ENCODE data around the gene KLHL18. TPM values are rescaled to one million over a fixed set of nuclear protein-coding genes. Genes with fewer than 3 reads are reported as not detected.
"Not testable (repeated sequence)": the region's sequence is repeated elsewhere in the genome, so short reads cannot be mapped to it uniquely, and the experiment has no call there.

The KLHL18 gene
- total RNA-seq (2014; rRNA removed; shearing (Covaris generic)) = 14.1 and 16.1 TPM in 2 replicates

DNA sequence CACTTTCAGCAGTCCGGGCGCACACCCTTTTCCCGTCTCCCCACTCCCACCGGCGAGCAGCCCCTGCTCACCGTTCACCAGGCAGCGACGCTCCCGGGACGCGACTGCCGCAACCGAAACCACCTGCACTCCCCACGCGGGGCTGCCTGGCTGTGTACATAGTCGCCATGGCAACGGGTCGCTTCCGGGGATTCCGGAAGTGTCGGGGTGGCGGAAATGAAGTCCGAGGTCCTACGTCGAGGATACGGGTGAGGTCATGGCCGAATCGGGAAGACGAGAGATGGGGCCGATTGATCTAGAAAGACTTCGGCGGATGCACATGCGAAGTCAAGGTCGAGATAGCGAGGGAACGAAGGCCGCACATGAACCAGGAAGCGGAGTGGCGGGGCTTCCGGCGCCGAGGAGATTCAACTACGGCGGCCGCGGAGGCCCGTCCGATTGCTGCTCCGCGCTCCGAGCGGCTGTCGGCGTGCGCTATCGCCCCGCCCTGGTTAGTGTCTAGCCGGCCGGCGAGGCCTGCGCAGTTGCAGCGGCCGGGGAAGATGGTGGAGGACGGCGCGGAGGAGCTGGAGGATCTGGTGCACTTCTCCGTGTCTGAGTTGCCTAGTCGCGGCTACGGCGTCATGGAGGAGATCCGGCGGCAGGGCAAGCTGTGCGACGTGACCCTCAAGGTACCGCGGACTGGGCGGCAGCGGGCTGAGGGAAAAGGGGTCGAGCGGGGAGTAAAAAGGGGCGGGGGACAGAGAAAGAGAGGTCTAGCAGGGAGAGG, at the start of gene KLHL18, which contains the start of gene KIF9:
Gene KLHL18, plus strand, starts transcription at position 521 of the 769 bp plus-strand sequence. Its CDS starts 22 bp downstream, at position 543.
Gene KIF9, minus strand, starts transcription at position 376 of the 769 bp plus-strand sequence. CDS start 5,425 bp downstream, outside the sequence.
- DNase-seq = peak; percentile 93
- Histone ChIP-seq H3K27me3 (ENCODE audit: control insufficient read depth, insufficient read depth, low read length) (no peaks in the 10 kb centered on the region), H3K4me3 (ENCODE audit: insufficient read depth, low read depth, low read length) (peak within 1 kb of the TSS; percentile 84), H3K36me3 (replicated peaks; ENCODE audit: control insufficient read depth, insufficient read depth, low read length) (no peaks in the 10 kb centered on the region; the same call in 1 of the 2 replicates)

DNA sequence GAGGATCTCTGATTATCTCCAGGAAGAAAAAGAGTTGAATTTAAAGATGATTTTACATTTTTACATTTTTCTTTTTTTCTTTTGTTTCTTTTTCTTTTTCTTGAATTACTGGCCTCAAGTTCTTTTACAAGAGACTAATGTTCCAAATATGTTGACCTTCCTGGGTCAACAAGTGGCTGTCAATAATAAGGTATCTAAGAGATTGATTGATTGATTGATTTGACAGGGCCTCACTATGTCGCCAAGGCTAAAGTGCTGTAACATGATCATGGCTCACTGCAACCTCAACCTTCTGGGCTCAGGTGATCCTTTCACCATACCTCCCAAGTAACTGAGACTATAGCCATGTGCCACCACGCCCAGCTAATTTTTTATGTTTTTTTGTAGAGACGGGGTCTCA, 44.7 kb upstream of the KLHL18 start:
- Histone ChIP-seq H3K4me3 (ENCODE audit: insufficient read depth, low read depth, low read length) (no peak overlapping the region), H3K27me3 (ENCODE audit: control insufficient read depth, insufficient read depth, low read length) (no peaks in the 10 kb centered on the region), H3K36me3 (replicated peaks; ENCODE audit: control insufficient read depth, insufficient read depth, low read length) (no peaks in the 10 kb centered on the region)
- DNase-seq = no peak

DNA sequence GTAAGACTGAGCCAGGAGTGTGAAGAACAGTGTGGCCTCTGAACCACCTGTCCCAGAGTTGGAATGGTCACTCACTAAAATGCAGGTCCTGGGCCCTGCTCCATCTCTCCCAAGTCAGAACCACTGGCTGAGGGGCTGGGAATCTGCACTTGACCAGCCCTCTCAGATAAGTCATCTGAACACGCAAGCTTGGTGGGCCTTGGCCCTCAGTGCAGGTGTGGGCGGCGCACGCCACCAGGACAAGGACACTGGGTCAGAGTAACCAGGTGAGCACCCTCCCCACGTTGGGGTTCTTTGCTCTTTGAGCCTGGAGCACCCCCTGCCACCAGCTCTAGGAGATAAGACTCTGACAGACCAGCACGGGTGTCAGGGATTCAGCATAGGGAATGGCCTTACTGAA, 42.8 kb upstream of the KLHL18 start:
- Histone ChIP-seq H3K27me3 (ENCODE audit: control insufficient read depth, insufficient read depth, low read length) (no peaks in the 10 kb centered on the region), H3K36me3 (replicated peaks; ENCODE audit: control insufficient read depth, insufficient read depth, low read length) (no peaks in the 10 kb centered on the region), H3K4me3 (ENCODE audit: insufficient read depth, low read depth, low read length) (no peak overlapping the region)
- DNase-seq = no peak

DNA sequence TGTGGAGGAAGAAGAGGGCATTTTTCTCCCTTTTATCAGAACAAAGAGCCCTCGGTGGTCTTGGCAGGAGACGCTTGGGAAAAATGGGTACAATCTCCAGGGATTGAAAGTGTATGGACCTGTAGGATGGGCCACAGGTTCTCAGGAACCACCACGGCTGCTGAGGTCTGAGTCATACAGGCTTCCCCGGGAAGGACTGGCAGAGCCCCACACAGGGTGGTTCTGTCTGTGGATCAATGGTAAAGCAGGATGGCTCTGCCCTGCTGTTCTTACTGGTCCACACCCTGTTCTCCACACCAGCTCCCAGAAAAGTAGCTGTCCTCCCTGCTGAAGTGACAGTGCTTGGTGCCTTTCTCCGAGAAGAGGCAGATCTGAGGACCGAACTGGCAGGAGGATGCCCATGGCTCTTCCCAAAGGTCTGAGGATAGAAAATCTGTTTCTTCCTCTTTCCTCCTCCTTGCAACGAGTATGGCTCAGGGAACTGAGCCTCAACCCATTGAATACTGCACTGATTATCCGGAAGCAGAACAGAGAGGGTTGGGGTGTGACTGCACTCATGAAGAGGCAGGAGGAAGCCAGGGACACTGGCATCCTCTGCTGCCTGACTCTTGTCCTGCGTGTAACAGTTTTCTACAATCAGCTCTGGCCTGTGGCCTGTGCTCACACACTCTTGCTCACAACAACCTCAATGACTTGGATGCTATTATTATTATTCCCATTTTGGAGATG, 39.2 kb upstream of the KLHL18 start:
- no peaks in the 10 kb centered on the region for H3K36me3 ChIP-seq (replicated peaks; ENCODE audit: control insufficient read depth, insufficient read depth, low read length)
- no peak overlapping the region for H3K4me3 ChIP-seq (ENCODE audit: insufficient read depth, low read depth, low read length)
- DNase-seq = no peak
- no peaks in the 10 kb centered on the region for H3K27me3 ChIP-seq (ENCODE audit: control insufficient read depth, insufficient read depth, low read length)

DNA sequence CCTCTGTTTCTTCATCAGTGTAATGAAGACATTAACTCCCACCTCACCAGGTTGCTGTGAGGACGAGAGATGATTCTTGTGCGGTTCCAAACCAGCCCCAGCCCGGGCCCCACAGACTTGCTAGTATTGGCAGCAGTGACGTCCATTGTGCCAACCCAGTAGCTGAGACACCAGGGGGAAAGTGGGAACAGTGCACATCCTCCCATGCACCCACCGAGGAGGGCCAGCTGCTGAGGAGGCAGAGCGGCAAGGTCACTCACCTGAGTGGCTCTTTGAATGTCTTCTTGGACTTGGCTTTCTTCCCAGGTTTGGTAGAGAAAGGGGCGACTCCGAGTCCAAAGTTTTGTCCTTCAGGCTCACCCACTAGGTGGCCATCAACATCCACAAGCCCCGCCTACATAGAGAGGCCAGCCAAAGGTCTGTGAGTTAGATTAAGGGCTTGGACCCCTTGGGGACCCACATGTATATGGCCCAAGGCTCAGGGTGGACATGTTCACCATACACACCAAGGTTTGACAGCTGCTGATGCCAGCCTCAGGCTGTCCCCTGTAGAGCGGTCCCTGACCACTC, 38.1 kb upstream of the KLHL18 start:
- H3K27me3 ChIP-seq (ENCODE audit: control insufficient read depth, insufficient read depth, low read length) = no peaks in the 10 kb centered on the region
- H3K36me3 ChIP-seq (replicated peaks; ENCODE audit: control insufficient read depth, insufficient read depth, low read length) = no peaks in the 10 kb centered on the region
- no peak overlapping the region for H3K4me3 ChIP-seq (ENCODE audit: insufficient read depth, low read depth, low read length)
- no peak for DNase-seq

DNA sequence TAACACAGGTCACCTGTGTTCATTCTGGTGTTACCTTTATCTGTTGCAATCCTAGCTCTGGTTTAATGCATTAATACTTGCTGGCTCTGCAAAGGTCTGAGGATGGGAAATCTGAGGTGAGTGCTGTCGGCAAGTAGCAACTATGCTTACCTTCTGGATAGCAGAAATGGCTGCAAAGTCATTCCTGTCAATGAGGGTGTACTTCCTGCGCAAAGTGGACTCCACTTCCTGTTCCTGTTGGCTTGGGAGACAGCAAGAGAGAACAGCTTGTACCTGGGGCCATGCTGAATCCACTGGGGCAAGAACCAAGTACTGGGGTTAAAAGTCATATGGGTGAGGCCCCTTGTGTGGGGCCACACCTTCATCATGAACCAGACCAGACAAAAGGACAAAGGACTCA, 37.5 kb upstream of the KLHL18 start:
- Histone ChIP-seq H3K36me3 (replicated peaks; ENCODE audit: control insufficient read depth, insufficient read depth, low read length) (no peaks in the 10 kb centered on the region), H3K4me3 (ENCODE audit: insufficient read depth, low read depth, low read length) (no peak overlapping the region), H3K27me3 (ENCODE audit: control insufficient read depth, insufficient read depth, low read length) (no peaks in the 10 kb centered on the region)
- no peak for DNase-seq

DNA sequence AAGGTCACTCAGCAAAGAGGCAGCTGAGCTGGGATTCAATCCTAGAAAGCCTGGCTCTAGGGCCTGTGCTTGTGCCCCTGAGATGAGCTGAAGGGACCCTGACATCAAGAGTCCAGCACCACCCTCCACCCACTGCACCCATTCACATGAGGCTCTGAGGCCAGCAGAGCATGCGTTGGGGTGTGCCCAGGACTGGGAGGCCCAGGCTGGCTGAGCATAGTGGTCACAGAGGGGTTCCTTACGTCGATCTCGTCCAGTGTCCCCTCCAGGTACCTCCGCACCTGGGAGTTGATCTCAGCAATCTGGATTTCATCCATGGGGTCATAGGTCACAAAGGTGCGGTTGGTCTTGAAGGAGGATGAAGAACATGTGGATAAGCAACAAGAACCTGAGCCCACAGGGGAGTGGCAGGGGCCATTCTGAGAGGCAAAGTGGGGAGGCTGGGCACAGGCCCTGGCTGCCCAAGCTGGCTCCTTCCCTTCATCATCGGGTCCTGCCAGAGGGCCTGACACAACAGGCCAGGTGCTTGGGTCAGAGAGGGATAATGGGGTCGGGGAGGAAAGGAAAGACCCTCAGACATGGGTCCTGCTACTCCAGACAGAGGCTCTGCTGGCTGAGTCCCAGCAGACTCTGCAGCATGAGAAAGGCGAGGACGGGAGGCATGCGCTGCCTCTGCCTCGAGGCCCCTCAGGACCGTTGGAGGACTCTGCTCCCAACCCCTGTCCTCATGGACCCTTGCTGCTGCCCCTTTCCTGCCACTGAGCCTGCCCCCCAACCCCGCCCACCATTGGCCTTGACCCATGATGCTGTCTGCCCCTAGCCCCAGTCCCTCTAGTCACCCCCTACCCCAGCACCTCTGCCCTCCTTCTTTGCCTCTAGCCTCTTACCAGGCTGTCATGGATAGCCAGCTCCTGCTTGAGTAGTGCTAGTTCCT, 35.3 kb upstream of the KLHL18 start:
- no peak for DNase-seq
- H3K4me3 ChIP-seq (ENCODE audit: insufficient read depth, low read depth, low read length) = no peak overlapping the region
- no peaks in the 10 kb centered on the region for H3K36me3 ChIP-seq (replicated peaks; ENCODE audit: control insufficient read depth, insufficient read depth, low read length)
- no peaks in the 10 kb centered on the region for H3K27me3 ChIP-seq (ENCODE audit: control insufficient read depth, insufficient read depth, low read length)

DNA sequence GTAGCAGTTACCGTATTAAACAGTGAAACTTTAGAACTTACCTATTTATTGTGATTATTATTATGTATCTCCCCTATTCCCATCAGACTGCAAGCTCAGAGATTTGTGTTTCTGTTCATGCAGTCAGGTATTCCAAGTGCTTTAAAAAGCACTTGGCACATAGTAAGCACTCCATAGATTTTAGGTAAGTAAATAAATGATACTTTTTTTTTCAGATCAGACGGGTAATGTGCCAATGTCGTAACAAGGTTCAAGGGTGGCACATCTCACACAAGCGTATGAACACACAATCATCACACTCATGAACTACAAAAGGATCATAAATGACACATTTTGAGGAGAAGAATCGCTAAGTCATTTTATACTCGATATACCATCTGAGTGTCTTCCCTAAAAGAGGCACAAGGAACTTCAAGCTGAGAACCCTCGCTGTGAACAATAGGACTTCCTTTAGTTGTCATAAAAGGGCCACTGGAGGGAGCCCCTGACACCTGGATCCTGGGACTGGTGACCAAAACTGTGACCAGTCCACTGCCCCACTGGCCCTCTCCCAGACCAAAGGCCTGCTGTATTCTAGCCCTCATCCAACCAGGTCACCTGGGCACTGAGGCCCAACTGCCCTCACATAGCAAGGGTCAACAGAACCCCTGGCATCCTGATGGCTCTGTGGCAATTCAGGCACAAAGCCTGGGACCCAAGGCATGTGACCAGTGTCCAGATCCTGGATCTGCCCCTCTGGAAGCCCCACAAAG, 32.3 kb upstream of the KLHL18 start:
- H3K4me3 ChIP-seq (ENCODE audit: insufficient read depth, low read depth, low read length) = no peak overlapping the region
- peak; percentile 75 for DNase-seq
- no peaks in the 10 kb centered on the region for H3K36me3 ChIP-seq (replicated peaks; ENCODE audit: control insufficient read depth, insufficient read depth, low read length)
- no peaks in the 10 kb centered on the region for H3K27me3 ChIP-seq (ENCODE audit: control insufficient read depth, insufficient read depth, low read length)

DNA sequence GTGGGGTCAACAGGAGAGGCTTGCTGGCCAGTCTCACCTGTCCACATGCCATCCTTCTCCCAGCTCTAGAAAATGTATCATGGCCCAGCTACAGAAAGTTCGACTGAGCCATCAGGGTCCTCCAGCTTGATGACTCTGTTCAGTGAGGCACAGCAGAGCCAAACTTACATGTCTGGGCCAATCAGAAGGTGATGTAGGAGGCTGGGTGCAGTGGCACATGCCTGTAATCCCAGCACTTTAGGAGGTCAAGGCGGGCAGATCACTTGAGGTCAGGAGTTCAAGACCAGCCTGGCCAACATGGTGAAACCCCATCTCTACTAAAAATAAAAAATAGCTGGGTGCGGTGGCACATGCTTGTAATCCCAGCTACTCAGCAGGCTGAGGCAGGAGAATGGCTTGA, 31.7 kb upstream of the KLHL18 start:
- DNase-seq; H3K27me3 ChIP-seq (ENCODE audit: control insufficient read depth, insufficient read depth, low read length); H3K36me3 ChIP-seq (replicated peaks; ENCODE audit: control insufficient read depth, insufficient read depth, low read length); H3K4me3 ChIP-seq (ENCODE audit: insufficient read depth, low read depth, low read length): not testable (repeated sequence)

- H3K27me3 ChIP-seq (ENCODE audit: control insufficient read depth, insufficient read depth, low read length) = no peaks in the 10 kb centered on the region
- H3K36me3 ChIP-seq (replicated peaks; ENCODE audit: control insufficient read depth, insufficient read depth, low read length) = no peaks in the 10 kb centered on the region
- DNase-seq = no peak
- no peak overlapping the region for H3K4me3 ChIP-seq (ENCODE audit: insufficient read depth, low read depth, low read length)
These were observed 31.1 kb upstream of the KLHL18 start for GRCh38 chr3:47251689-47252088.

GRCh38 chr3:47256331-47256730, 26.4 kb upstream of the KLHL18 start:
- DNase-seq; H3K4me3 ChIP-seq (ENCODE audit: insufficient read depth, low read depth, low read length); H3K27me3 ChIP-seq (ENCODE audit: control insufficient read depth, insufficient read depth, low read length); H3K36me3 ChIP-seq (replicated peaks; ENCODE audit: control insufficient read depth, insufficient read depth, low read length): not testable (repeated sequence)

GRCh38 chr3:47259114-47259513, 23.6 kb upstream of the KLHL18 start:
- H3K4me3 ChIP-seq (ENCODE audit: insufficient read depth, low read depth, low read length) = no peak overlapping the region
- no peaks in the 10 kb centered on the region for H3K27me3 ChIP-seq (ENCODE audit: control insufficient read depth, insufficient read depth, low read length)
- no peak for DNase-seq
- no peaks in the 10 kb centered on the region for H3K36me3 ChIP-seq (replicated peaks; ENCODE audit: control insufficient read depth, insufficient read depth, low read length)

DNA sequence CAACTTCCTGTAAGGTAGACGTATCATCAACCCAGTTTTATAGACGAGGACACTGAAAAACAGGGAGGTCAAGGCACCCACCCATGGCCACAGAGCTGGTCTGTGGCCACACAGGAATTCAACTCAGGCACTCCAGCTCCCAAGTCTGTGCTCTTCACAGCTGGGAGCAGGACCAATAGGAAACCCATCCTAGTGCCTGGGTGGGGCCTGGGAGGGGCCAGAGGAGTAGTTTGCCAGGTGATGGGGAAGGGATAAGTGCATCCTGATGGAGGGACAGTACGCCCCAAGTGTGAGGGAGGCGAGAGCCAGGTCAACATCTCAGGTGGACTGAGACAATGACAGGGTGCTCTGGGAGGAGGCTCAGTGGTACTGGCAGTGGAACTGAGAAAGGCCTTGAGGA, 22.1 kb upstream of the KLHL18 start:
- H3K27me3 ChIP-seq (ENCODE audit: control insufficient read depth, insufficient read depth, low read length) = no peaks in the 10 kb centered on the region
- no peaks in the 10 kb centered on the region for H3K36me3 ChIP-seq (replicated peaks; ENCODE audit: control insufficient read depth, insufficient read depth, low read length)
- H3K4me3 ChIP-seq (ENCODE audit: insufficient read depth, low read depth, low read length) = no peak overlapping the region
- peak; percentile 51 for DNase-seq

Data from H7 (cell line).